ENCODE measurements around the gene KRTAP8-1.

The KRTAP8-1 gene

GRCh38 chr21:30813174-30813573 lies at the start of gene KRTAP8-1:
Gene KRTAP8-1, minus strand, starts transcription at chr21:30813274. Its CDS starts 54 bp downstream, at chr21:30813220.
- DNase-seq (ENCODE audit: low read depth), result no peak

GRCh38 chr21:30847627-30848500 lies 34.8 kb upstream of the KRTAP8-1 start:
- no peak for DNase-seq (ENCODE audit: low read depth)

GRCh38 chr21:30842990-30843389 lies 29.9 kb upstream of the KRTAP8-1 start:
- no peak for DNase-seq (ENCODE audit: low read depth)

GRCh38 chr21:30839304-30839703 lies 26.2 kb upstream of the KRTAP8-1 start:
- no peak for DNase-seq (ENCODE audit: low read depth)

GRCh38 chr21:30838536-30838935 lies 25.5 kb upstream of the KRTAP8-1 start:
- no peak for DNase-seq (ENCODE audit: low read depth)

GRCh38 chr21:30831194-30831765 lies 18.2 kb upstream of the KRTAP8-1 start:
- no peak for DNase-seq (ENCODE audit: low read depth)

GRCh38 chr21:30829659-30830058 lies 16.6 kb upstream of the KRTAP8-1 start, which contains the start of gene KRTAP7-1:
Gene KRTAP7-1, minus strand, starts transcription at chr21:30829759. Its CDS starts 61 bp downstream, at chr21:30829698.
- DNase-seq (ENCODE audit: low read depth), result no peak

GRCh38 chr21:30818837-30819610 lies 6.0 kb upstream of the KRTAP8-1 start:
- no peak for DNase-seq (ENCODE audit: low read depth)

- no peak for DNase-seq (ENCODE audit: low read depth)
Measured at GRCh38 chr21:30800605-30801004, 12.5 kb downstream of the KRTAP8-1 start.

GRCh38 chr21:30793581-30794314 lies 19.3 kb downstream of the KRTAP8-1 start:
- no peak for DNase-seq (ENCODE audit: low read depth)

GRCh38 chr21:30779249-30779648 lies 33.8 kb downstream of the KRTAP8-1 start:
- DNase-seq (ENCODE audit: low read depth), result no peak

- no peak for DNase-seq (ENCODE audit: low read depth)
Measured at GRCh38 chr21:30769724-30770431, 43.2 kb downstream of the KRTAP8-1 start.
